Prostate gland (tissue), 2 donors: ENCODE results near the gene USP37.

Experiments used
- POLR2A ChIP-seq: fragments of 450-650 bp; IDR thresholded peaks from one replicate; pipeline ENCODE4 v1.6.1; 2016; ENCODE audit warnings: antibody characterized with exemption, mild to moderate bottlenecking
- TF ChIP-seq, protein P1 (sequence below), 4 experiments: fragments of 200-600 bp in 2 of 4; fragments of 450-650 bp in 2 of 4; sonication (generic) in 2 of 4; IDR thresholded peaks; 1 replicate in 3 of 4; 2 replicates in 1 of 4; pipeline ENCODE4 v1.5.1; 2016 to 2019; ENCODE audit warnings: antibody characterized with exemption in 4 of 4, mild to moderate bottlenecking in 2 of 4, moderate library complexity in 2 of 4

DNA sequence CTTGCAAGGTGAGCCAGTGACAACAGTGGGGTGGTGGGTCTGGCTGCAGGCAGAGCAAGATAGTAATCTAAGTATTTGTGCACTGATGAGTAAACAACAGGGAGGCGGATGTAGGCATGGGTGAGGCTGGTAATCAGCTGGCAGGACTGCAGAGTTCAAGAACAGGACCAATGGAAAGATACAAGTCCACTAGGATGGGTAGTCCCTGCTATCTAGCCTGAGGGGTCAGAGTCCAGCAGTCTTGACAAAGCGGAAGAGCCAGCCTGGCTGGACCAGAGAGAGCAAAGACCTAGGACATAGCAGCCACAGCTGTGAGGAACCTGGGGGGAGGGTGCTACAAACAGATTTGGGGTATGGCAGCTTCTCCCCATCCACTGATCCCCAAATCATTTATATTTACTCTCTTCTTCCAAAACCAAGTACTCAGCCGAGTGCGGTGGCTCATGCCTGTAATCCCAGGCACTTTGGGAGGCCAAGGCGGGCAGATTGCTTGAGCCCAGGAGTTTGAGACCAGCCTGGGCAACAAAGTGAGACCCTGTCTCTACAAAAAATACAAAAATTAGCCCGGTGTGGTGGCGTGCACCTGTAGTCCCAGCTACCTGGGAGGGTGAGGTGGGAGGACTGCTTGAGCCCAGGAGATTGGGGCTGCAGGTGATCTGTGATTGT lies 123.3 kb downstream of the USP37 start:
- TF ChIP-seq, protein P1, sequence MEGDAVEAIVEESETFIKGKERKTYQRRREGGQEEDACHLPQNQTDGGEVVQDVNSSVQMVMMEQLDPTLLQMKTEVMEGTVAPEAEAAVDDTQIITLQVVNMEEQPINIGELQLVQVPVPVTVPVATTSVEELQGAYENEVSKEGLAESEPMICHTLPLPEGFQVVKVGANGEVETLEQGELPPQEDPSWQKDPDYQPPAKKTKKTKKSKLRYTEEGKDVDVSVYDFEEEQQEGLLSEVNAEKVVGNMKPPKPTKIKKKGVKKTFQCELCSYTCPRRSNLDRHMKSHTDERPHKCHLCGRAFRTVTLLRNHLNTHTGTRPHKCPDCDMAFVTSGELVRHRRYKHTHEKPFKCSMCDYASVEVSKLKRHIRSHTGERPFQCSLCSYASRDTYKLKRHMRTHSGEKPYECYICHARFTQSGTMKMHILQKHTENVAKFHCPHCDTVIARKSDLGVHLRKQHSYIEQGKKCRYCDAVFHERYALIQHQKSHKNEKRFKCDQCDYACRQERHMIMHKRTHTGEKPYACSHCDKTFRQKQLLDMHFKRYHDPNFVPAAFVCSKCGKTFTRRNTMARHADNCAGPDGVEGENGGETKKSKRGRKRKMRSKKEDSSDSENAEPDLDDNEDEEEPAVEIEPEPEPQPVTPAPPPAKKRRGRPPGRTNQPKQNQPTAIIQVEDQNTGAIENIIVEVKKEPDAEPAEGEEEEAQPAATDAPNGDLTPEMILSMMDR (IDR thresholded peaks at IDR 0.05), result no peak
- no peak for TF ChIP-seq POLR2A
